Measurements from ENCODE around the gene IL3RA. TPM values are rescaled to one million over a fixed set of nuclear protein-coding genes. Genes with fewer than 3 reads are reported as not detected.
A peak's percentile ranks its signal among the peaks of the same experiment; 100 is the strongest.
"Not testable (repeated sequence)": the region's sequence is repeated elsewhere in the genome, so short reads cannot be mapped to it uniquely, and the experiment has no call there.

Gene IL3RA
- total RNA-seq, 2 donors from 2014 or later = 2.1 to 6.7 TPM

DNA sequence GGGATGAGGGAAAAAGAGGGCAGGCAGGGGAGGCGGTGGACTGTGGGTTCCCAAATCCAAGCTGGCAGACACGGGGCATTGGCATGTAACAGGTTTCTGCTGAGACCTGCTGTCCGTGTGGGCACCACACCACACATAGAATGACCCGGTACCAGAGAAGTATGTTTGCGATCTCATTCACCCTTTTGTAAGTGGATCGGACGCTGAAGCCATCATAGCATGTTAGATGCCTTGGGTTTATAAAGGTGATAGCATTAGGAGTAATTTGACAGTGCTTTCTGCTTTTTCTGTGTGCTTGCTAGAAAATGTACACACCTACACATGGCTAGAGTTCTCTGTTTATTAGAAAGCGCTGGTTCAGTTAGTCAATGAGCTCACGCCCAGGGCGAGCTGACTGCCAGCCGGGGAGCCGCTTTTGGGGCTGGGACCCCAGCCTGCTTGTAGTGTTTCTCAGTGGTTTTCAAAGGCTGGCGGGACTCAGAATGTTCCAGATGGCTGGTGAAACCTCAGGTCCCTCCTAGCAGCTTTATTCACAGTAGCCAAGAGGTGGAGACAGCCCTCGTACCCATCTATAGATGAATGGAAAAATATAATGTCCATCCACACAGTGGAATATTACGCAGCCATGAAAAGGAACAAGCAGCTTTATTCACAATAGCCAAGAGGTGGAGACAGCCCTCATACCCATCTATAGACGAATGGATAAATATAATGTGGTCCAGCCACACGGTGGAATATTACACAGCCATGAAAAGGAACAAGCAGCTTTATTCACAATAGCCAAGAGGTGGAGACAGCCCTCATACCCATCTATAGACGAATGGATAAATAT is 579 bp downstream of the IL3RA start:
- H3K9me3 ChIP-seq = no peaks in the 10 kb centered on the region
- intact Hi-C loops (cut with DNase I) = no loop called here
- no peak for DNase-seq
- H3K4me1 ChIP-seq = no peaks in the 10 kb centered on the region
- H3K36me3 ChIP-seq = no peaks in the 10 kb centered on the region
- H3K27me3 ChIP-seq = no peaks in the 10 kb centered on the region
- peak overlapping the region; percentile 37 for H3K4me3 ChIP-seq
- peak overlapping the region; percentile 54 for H3K27ac ChIP-seq
- TF ChIP-seq, protein P1, sequence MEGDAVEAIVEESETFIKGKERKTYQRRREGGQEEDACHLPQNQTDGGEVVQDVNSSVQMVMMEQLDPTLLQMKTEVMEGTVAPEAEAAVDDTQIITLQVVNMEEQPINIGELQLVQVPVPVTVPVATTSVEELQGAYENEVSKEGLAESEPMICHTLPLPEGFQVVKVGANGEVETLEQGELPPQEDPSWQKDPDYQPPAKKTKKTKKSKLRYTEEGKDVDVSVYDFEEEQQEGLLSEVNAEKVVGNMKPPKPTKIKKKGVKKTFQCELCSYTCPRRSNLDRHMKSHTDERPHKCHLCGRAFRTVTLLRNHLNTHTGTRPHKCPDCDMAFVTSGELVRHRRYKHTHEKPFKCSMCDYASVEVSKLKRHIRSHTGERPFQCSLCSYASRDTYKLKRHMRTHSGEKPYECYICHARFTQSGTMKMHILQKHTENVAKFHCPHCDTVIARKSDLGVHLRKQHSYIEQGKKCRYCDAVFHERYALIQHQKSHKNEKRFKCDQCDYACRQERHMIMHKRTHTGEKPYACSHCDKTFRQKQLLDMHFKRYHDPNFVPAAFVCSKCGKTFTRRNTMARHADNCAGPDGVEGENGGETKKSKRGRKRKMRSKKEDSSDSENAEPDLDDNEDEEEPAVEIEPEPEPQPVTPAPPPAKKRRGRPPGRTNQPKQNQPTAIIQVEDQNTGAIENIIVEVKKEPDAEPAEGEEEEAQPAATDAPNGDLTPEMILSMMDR (IDR thresholded peaks at IDR 0.05) = no peak
- peak overlapping the region; percentile 26 to 73 for H3K9ac ChIP-seq (ENCODE audit: low read depth in 2 of 2, low read length in 2 of 2)

DNA sequence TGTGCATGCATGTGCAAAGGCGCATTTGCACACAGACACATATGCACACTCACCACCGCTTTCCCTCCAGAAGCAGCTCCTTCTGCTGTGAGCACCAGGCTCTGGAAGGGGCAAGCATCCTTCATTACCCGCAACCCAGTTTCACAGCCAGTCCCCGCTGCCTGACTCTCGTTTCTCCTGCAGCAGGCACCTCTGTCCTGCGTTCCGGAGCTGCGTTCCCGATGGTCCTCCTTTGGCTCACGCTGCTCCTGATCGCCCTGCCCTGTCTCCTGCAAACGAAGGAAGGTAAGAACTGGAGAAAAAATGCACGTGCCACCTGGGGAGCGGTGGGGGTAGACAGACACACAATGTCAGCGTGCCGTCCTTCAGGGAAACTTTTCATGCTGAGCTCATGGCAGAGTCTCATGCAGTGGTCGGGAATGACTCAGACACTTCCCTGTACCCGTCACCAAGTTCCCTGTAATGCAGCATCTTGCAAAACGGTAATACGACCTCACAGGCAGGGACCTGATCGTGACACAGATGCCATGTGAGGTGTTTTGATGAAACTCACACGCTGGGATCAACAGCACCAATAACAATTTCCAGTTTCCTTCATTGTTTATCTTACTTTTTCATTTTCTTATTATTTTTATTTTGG is 5.1 kb downstream of the IL3RA start:
- Histone ChIP-seq H3K4me1 (no peaks in the 10 kb centered on the region), H3K27ac (no peak overlapping the region), H3K27me3 (no peaks in the 10 kb centered on the region), H3K36me3 (no peaks in the 10 kb centered on the region), H3K9me3 (no peaks in the 10 kb centered on the region), H3K9ac (ENCODE audit: low read depth in 2 of 2, low read length in 2 of 2) (no peak overlapping the region), H3K4me3 (no peak overlapping the region)
- TF ChIP-seq, protein P1 (IDR thresholded peaks at IDR 0.05) = no peak
- no peak for DNase-seq
- intact Hi-C loops (cut with DNase I) = no loop called here

DNA sequence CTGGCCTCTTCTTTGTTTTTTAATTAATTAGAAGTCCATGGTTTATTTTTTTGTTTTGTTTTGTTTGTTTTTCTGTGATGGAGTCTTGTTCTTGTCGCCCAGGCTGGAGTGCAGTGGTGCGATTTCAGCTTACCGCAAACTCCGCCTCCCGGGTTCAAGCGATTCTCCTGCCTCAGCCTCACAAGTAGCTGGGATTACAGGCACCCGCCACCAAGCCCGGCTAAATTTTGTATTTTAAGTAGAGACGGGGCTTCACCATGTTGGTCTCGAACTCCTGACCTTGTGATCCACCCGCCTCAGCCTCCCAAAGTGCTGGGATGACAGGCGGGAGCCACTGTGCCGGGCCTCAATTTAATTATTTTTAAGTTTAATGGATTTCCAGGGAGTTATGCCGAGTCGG is 13.0 kb downstream of the IL3RA start:
- DNase-seq; H3K27ac ChIP-seq; H3K4me1 ChIP-seq; H3K27me3 ChIP-seq; H3K9ac ChIP-seq (ENCODE audit: low read depth in 2 of 2, low read length in 2 of 2); H3K36me3 ChIP-seq; H3K9me3 ChIP-seq; intact Hi-C loops (cut with DNase I); H3K4me3 ChIP-seq: not testable (repeated sequence)

DNA sequence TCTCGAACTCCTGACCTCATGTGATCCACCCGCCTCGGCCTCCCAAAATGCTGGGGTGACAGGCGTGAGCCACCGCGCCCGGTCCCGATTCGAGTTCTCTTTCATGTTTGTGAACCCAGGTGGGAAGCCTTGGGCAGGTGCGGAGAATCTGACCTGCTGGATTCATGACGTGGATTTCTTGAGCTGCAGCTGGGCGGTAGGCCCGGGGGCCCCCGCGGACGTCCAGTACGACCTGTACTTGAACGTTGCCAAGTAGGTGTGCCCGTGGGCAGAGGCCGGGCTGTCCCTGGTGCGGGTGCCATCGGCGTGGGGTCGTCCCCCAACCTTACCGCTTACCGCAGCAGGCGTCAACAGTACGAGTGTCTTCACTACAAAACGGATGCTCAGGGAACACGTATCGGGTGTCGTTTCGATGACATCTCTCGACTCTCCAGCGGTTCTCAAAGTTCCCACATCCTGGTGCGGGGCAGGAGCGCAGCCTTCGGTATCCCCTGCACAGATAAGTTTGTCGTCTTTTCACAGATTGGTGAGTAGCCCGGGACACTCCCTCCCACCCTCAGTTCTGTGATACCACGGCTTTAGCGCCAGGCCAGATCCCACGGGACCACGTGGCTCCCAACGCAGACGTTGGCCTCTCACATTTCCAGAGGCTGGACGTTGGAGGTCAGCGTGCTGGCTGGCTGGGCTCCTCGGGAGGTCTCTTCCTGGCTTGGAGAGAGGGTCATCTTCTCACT is 15.6 kb downstream of the IL3RA start:
- Histone ChIP-seq H3K36me3 (no peaks in the 10 kb centered on the region), H3K27ac (no peak overlapping the region), H3K9me3 (no peaks in the 10 kb centered on the region), H3K27me3 (no peaks in the 10 kb centered on the region), H3K4me1 (no peaks in the 10 kb centered on the region), H3K9ac (ENCODE audit: low read depth in 2 of 2, low read length in 2 of 2) (no peak overlapping the region), H3K4me3 (no peak overlapping the region)
- TF ChIP-seq, protein P1 (IDR thresholded peaks at IDR 0.05) = no peak
- intact Hi-C loops (cut with DNase I) = no loop called here
- no peak for DNase-seq

DNA sequence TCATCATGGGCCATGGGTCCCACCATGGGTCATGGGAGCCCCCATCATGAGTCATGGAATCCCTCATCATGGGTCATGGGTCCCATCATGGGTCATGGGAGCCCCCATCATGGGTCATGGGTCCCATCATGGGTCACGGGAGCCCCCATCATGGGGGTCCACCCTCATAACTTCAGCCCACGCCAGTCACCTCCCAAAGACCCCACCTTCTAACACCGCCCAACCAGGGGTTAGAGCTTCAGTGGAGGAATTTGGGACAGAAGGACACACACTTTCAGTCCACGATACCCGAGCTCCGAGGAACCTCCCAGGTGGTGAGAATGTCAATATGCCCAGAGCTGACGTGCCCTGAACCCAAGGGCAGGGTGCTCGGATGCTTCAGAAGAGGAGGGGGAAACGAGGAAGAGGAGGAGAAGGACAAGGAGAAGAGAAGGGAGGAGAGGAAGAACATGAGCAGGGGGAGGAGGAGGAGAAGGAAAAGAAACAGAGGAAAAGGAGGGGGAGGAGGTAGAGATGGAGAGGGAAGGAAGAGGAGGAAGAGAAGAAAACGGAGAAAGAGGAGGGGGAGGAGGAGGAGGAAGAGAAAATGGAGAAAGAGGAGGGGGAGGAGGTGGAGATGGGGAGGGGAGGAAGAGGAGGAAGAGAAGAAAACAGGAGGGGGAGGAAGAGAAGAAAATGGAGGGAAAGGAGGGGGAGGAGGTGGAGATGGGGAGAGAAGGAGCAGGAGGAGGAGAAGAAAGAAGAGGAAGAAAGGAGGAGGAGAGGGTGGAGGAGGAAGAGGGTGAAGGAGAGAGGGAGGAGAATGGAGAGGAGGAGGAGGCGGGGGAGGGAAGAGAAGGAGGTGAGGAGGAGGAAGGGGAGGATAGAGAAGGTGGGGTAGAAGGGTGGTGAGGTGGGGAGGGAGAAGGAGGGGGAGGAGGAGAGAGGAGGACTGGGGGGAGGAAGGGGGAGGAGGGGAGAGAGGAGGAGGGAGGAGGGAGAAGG is 17.7 kb downstream of the IL3RA start:
- TF ChIP-seq, protein P1 (IDR thresholded peaks at IDR 0.05) = no peak
- intact Hi-C loops (cut with DNase I) = no loop called here
- Histone ChIP-seq H3K4me1 (no peaks in the 10 kb centered on the region), H3K36me3 (no peaks in the 10 kb centered on the region), H3K27ac (no peak overlapping the region), H3K9ac (ENCODE audit: low read depth in 2 of 2, low read length in 2 of 2) (no peak overlapping the region), H3K9me3 (no peaks in the 10 kb centered on the region), H3K4me3 (no peak overlapping the region), H3K27me3 (no peaks in the 10 kb centered on the region)
- DNase-seq = no peak
